GM12864 (cell line): ENCODE measurements around the gene GBGT1.

Source experiments
- DNase-seq: peaks from one replicate; pipeline ENCODE4 v3.0.0-alpha.2; 2011; ENCODE audit warnings: low read depth
- H3K4me3 ChIP-seq: 2 replicates; pipeline ENCODE4 v1.5.1; 2011; ENCODE audit warnings: mild to moderate bottlenecking, low read depth, low read length, control low read depth
- TF ChIP-seq, protein P1 (sequence below): IDR thresholded peaks from 2 replicates; pipeline ENCODE4 v1.5.1; 2011; ENCODE audit warnings: low read depth, mild to moderate bottlenecking, moderate library complexity, low read length, control low read depth, inconsistent platforms; ENCODE audit errors: missing control alignments

GBGT1 gene

DNA sequence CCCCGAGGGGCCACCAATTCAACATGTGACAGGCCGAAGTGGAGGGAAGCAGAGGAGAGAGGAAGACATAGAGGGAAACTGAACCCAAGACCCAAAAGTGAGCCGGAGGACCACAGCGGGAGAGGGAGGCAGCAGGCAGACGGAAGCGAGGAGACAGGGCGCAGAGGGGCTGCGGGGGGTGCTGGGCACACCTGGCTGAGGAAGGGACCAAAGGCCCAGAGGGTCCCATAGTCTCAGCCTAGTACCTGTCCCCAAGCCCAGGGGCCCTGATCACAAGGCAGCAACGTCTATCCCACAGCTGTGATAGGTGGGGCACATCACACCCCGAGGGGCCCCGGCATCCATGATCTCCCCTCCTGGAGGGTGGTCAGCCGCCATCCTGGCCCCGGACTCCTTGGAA lies 35.6 kb downstream of the GBGT1 start:
- DNase-seq = no peak
- TF ChIP-seq, protein P1, sequence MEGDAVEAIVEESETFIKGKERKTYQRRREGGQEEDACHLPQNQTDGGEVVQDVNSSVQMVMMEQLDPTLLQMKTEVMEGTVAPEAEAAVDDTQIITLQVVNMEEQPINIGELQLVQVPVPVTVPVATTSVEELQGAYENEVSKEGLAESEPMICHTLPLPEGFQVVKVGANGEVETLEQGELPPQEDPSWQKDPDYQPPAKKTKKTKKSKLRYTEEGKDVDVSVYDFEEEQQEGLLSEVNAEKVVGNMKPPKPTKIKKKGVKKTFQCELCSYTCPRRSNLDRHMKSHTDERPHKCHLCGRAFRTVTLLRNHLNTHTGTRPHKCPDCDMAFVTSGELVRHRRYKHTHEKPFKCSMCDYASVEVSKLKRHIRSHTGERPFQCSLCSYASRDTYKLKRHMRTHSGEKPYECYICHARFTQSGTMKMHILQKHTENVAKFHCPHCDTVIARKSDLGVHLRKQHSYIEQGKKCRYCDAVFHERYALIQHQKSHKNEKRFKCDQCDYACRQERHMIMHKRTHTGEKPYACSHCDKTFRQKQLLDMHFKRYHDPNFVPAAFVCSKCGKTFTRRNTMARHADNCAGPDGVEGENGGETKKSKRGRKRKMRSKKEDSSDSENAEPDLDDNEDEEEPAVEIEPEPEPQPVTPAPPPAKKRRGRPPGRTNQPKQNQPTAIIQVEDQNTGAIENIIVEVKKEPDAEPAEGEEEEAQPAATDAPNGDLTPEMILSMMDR = no peak

DNA sequence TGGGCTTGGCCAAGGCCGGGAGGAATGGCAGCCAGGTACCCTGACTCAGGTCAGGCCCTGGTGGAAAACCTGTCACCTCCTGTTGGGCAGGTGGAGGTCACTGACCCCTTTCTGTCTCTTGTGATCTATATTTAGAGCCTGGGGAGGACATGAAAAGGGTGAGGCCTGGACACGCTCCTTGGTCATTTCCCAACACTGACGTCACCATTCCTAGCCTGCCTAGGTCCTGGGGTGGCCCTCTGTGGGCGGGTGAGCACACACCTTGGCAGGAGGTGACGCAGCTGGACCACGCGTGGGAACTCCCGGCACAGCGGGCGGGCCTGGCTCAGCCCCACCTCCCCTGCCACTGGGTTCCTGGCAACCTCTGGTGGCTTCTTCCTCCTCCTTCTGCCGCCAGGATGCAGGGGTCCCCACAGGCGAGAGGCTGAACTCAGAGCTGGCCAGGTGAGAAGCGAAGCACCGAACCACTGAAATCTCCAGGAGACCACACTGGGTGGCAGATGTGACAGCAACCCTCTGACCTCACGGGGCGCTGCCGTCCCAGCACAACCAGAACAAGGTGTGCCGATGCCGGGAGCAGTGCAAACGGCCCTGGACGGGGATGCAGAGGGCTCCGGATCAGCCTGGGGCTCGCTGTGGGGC lies 36.3 kb downstream of the GBGT1 start:
- H3K4me3 ChIP-seq = no peak overlapping the region
- DNase-seq = no peak
- TF ChIP-seq, protein P1 = no peak

More for the DNA sequence above, 35.6 kb downstream of the GBGT1 start:
- H3K4me3 ChIP-seq = no peak overlapping the region

DNA sequence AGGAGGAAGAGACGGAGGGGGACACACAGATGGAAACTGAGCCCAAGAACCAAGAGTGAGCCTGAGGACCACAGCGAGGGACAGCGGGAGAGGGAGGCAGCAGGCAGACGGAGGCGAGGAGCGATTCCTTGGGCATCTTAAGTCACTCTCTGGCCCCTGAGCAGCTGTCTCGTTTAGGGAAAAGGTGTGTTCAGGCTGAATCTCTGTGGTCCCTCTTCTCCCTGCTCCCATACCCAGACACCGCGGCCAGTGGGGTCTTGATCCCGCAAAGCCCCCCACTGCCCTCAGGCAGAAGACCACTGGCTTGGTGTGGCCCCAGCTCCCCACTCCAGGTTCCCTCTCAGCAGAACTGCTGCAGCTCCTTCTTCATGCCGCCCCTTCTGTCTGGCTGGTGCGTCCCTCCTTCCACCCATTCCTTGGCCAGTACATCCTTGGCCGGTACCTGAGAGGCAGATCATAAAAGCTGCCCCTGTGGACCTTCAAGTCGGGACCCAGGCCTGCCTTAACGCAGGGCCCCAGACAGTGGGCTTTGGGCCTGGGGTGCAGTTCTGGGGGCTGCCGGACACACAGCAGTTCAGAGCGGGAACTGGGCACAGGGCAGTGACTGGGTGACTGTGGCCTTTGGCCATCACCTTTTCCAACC lies 36.9 kb downstream of the GBGT1 start:
- DNase-seq = no peak
- peak overlapping the region; percentile 36; the same call in 1 of the 2 replicates for H3K4me3 ChIP-seq
- TF ChIP-seq, protein P1 = no peak

DNA sequence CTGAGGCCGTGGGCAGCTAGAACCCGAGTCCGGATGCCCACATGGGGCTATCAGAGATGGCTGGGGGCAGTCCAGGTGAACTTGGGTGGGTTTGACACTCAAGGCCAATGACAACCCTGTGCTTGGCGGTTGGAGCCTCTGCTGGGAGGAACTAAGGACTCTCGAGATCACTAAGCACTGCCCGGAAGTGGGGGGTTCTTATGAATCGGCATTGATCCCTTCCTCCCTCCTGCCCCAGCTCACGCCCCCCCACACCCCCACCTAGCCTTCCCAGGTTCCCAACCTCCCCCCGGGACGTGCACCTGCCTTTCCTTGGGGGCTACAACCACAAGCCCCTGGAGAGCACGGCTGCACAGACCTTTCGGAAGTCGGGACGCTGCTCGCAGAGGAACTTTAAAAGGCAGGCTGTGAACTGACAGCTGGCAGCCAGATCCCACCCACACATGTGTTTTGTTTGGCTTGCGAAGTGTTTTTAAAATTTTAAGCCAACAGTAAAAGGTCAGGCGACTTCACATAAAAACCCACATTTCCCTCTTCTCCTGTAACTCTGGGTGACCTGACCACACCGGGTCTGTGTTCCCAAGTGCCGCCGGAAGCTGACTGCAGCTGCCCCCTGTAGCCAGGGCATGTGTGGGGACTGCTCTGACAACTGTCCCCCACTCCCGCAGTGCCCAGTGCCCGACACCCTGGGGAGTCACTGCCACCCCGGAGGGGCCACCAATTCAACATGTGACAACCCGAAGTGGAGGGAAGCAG lies 37.6 kb downstream of the GBGT1 start:
- peak overlapping the region; percentile 36 for H3K4me3 ChIP-seq
- no peak for DNase-seq
- TF ChIP-seq, protein P1 = no peak

DNA sequence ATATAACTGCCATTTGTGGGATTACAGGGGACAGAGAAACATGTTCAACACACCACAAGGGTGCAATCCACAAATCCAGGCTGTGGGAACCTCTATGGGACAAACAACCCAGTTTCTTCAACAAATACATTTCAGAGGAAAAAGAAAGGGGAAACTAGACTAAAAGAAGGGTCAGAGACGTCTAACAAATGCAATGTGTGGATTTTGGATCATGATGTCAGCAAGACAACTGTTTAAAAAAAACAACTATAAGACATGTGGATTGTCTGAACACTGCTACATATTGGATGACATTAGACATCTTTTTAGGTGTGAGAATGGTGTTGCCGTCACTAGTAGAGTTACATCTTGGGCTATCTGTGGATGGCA lies 38.8 kb downstream of the GBGT1 start:
- TF ChIP-seq, protein P1 = no peak
- no peak overlapping the region for H3K4me3 ChIP-seq
- DNase-seq = no peak

DNA sequence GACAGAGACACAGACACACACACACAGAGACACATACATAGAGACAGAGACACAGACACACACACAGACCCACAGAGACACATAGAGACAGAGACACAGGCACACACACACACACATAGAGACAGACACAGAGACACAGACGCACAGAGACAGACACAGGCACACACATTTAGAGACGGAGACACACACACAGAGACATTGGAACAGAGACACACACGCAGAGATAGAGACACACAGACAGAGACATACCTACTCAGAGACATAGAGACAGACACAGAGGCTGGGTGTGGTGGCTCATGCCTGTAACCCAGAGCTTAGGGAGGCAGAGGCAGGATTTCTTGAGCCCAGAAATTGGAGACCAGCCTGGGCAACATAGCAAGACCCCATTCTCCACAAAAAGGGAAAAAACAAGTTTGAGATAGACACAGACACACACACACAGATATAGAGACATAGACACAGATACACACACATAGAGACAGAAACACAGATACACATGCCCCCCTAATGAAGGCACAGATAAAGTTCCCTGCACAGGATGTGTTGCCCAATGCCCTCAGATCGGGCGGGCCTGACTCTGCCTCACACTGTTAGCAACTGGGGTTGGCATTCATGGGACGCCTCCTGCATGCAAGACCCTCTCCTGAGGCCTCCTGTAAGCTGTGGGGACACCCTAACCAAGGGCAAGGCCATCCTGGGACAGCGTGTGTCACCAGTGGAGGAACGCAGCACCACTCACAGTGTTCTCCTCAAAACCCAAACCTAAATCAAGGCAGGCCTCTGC lies 39.4 kb downstream of the GBGT1 start:
- no peak for DNase-seq
- H3K4me3 ChIP-seq = no peak overlapping the region
- TF ChIP-seq, protein P1 = no peak
